Loucy (cell line): ENCODE measurements around the gene NHLH1.

Experiments
- H2AFZ ChIP-seq: fragments of 200-600 bp; sonication (generic); 2 replicates; pipeline ENCODE4 v1.6.0; 2016; ENCODE audit warnings: antibody characterized with exemption, mild to moderate bottlenecking, low read length, moderate library complexity
- H3F3A ChIP-seq: fragments of 200-600 bp; 2 replicates; pipeline ENCODE4 v1.6.0; 2016; ENCODE audit warnings: antibody characterized with exemption, low read depth, mild to moderate bottlenecking
- H3K27me3 ChIP-seq: fragments of 200-600 bp; sonication (generic); 2 replicates; pipeline ENCODE4 v1.6.1; 2014; ENCODE audit warnings: low read length, mild to moderate bottlenecking; ENCODE audit not compliant: insufficient read depth, poor library complexity, severe bottlenecking
- H3K36me3 ChIP-seq: fragments of 200-600 bp; sonication (generic); 2 replicates; pipeline ENCODE4 v1.6.1; 2016; ENCODE audit warnings: low read length; ENCODE audit not compliant: insufficient read depth
- H3K4me1 ChIP-seq: fragments of 200-600 bp; sonication (generic); 2 replicates; pipeline ENCODE4 v1.5.1; 2014; ENCODE audit warnings: low read length, mild to moderate bottlenecking; ENCODE audit not compliant: insufficient read depth, poor library complexity, severe bottlenecking
- H3K4me2 ChIP-seq: fragments of 200-600 bp; sonication (generic); 2 replicates; pipeline ENCODE4 v1.6.0; 2014; ENCODE audit warnings: antibody characterized with exemption, low read length, low read depth, mild to moderate bottlenecking; ENCODE audit not compliant: poor library complexity, severe bottlenecking
- H3K4me3 ChIP-seq: fragments of 200-600 bp; sonication (generic); 2 replicates; pipeline ENCODE4 v1.5.1; 2014; ENCODE audit warnings: low read length, mild to moderate bottlenecking, mixed read lengths; ENCODE audit not compliant: poor library complexity, severe bottlenecking
- H3K79me2 ChIP-seq: fragments of 200-600 bp; sonication (generic); 2 replicates; pipeline ENCODE4 v1.6.1; 2014; ENCODE audit warnings: low read length; ENCODE audit not compliant: insufficient read depth
- H3K9ac ChIP-seq: fragments of 200-600 bp; sonication (generic); 2 replicates; pipeline ENCODE4 v1.6.0; 2014; ENCODE audit warnings: mild to moderate bottlenecking, low read depth, low read length, moderate library complexity; ENCODE audit not compliant: poor library complexity, severe bottlenecking
- H3K9me2 ChIP-seq: fragments of 200-600 bp; sonication (generic); replicated peaks from 2 replicates; pipeline ENCODE4 v1.6.1; 2016; ENCODE audit warnings: low read depth, low read length, mixed read lengths
- H3K9me3 ChIP-seq: fragments of 200-600 bp; sonication (generic); 2 replicates; pipeline ENCODE4 v1.6.1; 2014; ENCODE audit warnings: mild to moderate bottlenecking, antibody characterized with exemption, low read length, low read depth; ENCODE audit not compliant: insufficient read depth
- H4K20me1 ChIP-seq: fragments of 200-600 bp; sonication (generic); 2 replicates; pipeline ENCODE4 v1.6.0; 2014; ENCODE audit warnings: antibody characterized with exemption, low read length, mild to moderate bottlenecking; ENCODE audit not compliant: insufficient read depth, poor library complexity, severe bottlenecking
- CTCF ChIP-seq: fragments of 200-600 bp; sonication (generic); conservative IDR thresholded peaks from 2 replicates; pipeline ENCODE4 v1.5.1; 2014; ENCODE audit warnings: mild to moderate bottlenecking, antibody characterized with exemption, low read length
- EZH2phosphoT487 ChIP-seq: fragments of 200-600 bp; IDR thresholded peaks from 2 replicates; pipeline ENCODE4 v1.6.1; 2018; ENCODE audit warnings: antibody characterized with exemption, mild to moderate bottlenecking, moderate library complexity, borderline replicate concordance

Gene NHLH1

GRCh38 chr1:160370561-160371345, 3.9 kb downstream of the NHLH1 start:
- Histone ChIP-seq H3K9me3 (no peaks in the 10 kb centered on the region), H2AFZ (no peak overlapping the region), H3K9me2 (no peaks in the 10 kb centered on the region), H4K20me1 (no peaks in the 10 kb centered on the region), H3K4me2 (no peak overlapping the region), H3K36me3 (no peaks in the 10 kb centered on the region), H3K79me2 (no peaks in the 10 kb centered on the region), H3K9ac (no peak overlapping the region), H3K4me1 (peaks cover 12% of the 10 kb centered on the region), H3K4me3 (no peak overlapping the region), H3K27me3 (no peaks in the 10 kb centered on the region), H3F3A (no peaks in the 10 kb centered on the region)
- TF ChIP-seq EZH2phosphoT487: no peak
- TF ChIP-seq CTCF: no peak

DNA sequence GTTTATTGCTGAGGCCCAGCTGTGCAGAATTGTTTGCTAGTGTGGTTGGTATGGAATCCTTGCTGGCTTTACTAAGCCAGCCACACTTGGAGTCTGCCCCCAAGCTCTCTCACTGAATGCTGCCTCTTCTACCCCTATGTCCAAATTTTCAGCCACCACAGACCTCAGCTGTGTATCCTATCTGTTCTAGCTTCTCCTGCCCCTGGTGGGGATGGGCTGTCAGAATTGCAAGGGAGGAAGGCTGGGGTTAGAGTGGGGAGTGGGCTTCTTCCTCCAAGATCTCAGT, 4.4 kb downstream of the NHLH1 start:
- Histone ChIP-seq H2AFZ (no peak overlapping the region), H3K4me1 (peaks cover 12% of the 10 kb centered on the region), H3K27me3 (no peaks in the 10 kb centered on the region), H3K4me3 (no peak overlapping the region), H3K4me2 (no peak overlapping the region), H3K9me2 (no peaks in the 10 kb centered on the region), H3K9me3 (no peaks in the 10 kb centered on the region), H3K36me3 (no peaks in the 10 kb centered on the region), H3K79me2 (no peaks in the 10 kb centered on the region), H3F3A (no peaks in the 10 kb centered on the region), H3K9ac (no peak overlapping the region), H4K20me1 (no peaks in the 10 kb centered on the region)
- no peak for TF ChIP-seq CTCF
- no peak for TF ChIP-seq EZH2phosphoT487

DNA sequence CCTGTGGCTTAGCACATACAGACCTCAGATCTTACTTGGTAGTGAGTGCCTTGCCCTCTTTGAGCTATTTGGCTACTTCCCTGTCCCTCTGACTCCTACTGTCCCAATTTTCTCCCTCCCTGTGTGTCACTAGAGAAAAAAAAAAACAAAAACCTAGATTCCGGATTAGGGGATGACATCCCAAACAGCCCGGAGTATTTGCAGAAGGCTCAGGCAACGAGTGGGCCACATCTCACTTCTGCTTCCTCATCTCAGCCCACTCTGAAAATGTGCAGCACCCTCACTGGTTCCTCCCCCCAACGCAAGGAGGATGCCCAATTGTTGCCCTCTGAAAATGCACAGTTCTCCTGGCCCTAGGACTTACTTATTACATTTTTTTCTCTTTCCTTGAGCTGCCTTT, 4.9 kb downstream of the NHLH1 start:
- H3K4me3 ChIP-seq: no peak overlapping the region
- H3K9me2 ChIP-seq: no peaks in the 10 kb centered on the region
- H2AFZ ChIP-seq: no peak overlapping the region
- H4K20me1 ChIP-seq: no peaks in the 10 kb centered on the region
- no peak overlapping the region for H3K4me2 ChIP-seq
- no peak for TF ChIP-seq EZH2phosphoT487
- TF ChIP-seq CTCF: no peak
- H3K36me3 ChIP-seq: no peaks in the 10 kb centered on the region
- H3K27me3 ChIP-seq: no peaks in the 10 kb centered on the region
- H3F3A ChIP-seq: no peaks in the 10 kb centered on the region
- H3K9ac ChIP-seq: no peak overlapping the region
- H3K79me2 ChIP-seq: no peaks in the 10 kb centered on the region
- no peaks in the 10 kb centered on the region for H3K9me3 ChIP-seq
- peaks cover 12% of the 10 kb centered on the region for H3K4me1 ChIP-seq
